ENCODE data around the gene CATSPERB. TPM values are rescaled to one million over a fixed set of nuclear protein-coding genes. Genes with fewer than 3 reads are reported as not detected.

The CATSPERB gene
- total and polyA plus RNA-seq, 2 donors (not counting 3 experiments of a cell fraction or from before 2014, with no cell fraction given) = not detected

DNA sequence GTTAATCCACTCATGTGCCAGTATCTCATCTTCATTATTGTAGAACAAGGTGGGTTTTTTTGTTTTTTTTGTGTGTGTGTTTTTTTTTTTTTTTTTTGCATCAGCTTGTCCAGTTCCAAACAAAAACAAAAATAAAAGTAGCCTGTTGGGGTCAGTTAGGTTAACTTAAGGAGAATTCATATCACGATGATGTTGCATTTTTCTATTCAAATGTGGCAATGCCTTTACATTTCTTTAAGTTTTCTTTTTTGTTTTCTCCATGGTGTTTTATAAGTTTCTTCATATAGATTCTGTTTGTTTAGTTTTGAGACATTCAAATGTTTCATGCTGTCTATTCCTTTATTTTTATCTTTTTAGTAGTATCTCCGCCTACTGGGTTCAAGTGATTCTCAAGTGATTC is 16.2 kb upstream of the CATSPERB start:
- Histone ChIP-seq H3K36me3 (ENCODE audit: control insufficient read depth in 2 of 2, extremely low read depth in 1 of 2, insufficient read depth in 2 of 2, low read length in 2 of 2) (no peaks in the 10 kb centered on the region), H3K9me1 (replicated peaks; ENCODE audit: control insufficient read depth, extremely low read depth, insufficient read depth, low read length) (no peaks in the 10 kb centered on the region), H3K9ac (replicated peaks; ENCODE audit: extremely low read depth, insufficient read depth, low read length) (no peak overlapping the region), H4K20me1 (replicated peaks; ENCODE audit: control insufficient read depth, extremely low read depth, insufficient read depth, low read length) (no peaks in the 10 kb centered on the region), H3K4me2 (ENCODE audit: insufficient read depth, low read length) (no peak overlapping the region), H3K4me3 (replicated peaks in 1 of 3; ENCODE audit: insufficient read depth in 1 of 3, low read depth in 1 of 3, low read length in 3 of 3) (no peak overlapping the region), H3K27ac (ENCODE audit: insufficient read depth, low read depth, low read length) (no peak overlapping the region), H3K4me1 (ENCODE audit: control insufficient read depth, extremely low read depth, insufficient read depth, low read length) (peaks cover 9% of the 10 kb centered on the region), H3K27me3 (ENCODE audit: control insufficient read depth in 2 of 2, insufficient read depth in 2 of 2, low read length in 2 of 2) (peaks cover 0 to 7% of the 10 kb centered on the region in 2 experiments), H2AFZ (ENCODE audit: low read depth, low read length) (no peak overlapping the region), H3K9me3 (replicated peaks; ENCODE audit: control insufficient read depth, insufficient read depth, low read length) (no peaks in the 10 kb centered on the region), H3K79me2 (ENCODE audit: control insufficient read depth, insufficient read depth, low read length) (no peaks in the 10 kb centered on the region)
- dilution Hi-C loops (cut with MboI; ENCODE audit: extremely low pct_ligation_motif_present, low sequenced_read_pairs) = no loop called here
- intact Hi-C loops (cut with micrococcal nuclease) = no loop called here
- TF ChIP-seq POLR2AphosphoS5 (IDR thresholded peaks at IDR 0.05; ENCODE audit: insufficient read depth, low read depth, low read length) (no peak), EZH2 (IDR thresholded peaks at IDR 0.05; ENCODE audit: borderline replicate concordance, low read depth, low read length, severe bottlenecking) (no peak)
- TF ChIP-seq, protein P1, sequence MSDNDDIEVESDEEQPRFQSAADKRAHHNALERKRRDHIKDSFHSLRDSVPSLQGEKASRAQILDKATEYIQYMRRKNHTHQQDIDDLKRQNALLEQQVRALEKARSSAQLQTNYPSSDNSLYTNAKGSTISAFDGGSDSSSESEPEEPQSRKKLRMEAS (IDR thresholded peaks at IDR 0.05; ENCODE audit: insufficient read depth, insufficient read length) = no peak
- CTCF ChIA-PET = no interaction called here
- no TSS peak for BruUV-seq (replicated peaks)
- FAIRE-seq (peak; percentile 37), DNase-seq (ENCODE audit: low read depth, low spot score) (no peak)
- POLR2A ChIA-PET = no interaction called here

DNA sequence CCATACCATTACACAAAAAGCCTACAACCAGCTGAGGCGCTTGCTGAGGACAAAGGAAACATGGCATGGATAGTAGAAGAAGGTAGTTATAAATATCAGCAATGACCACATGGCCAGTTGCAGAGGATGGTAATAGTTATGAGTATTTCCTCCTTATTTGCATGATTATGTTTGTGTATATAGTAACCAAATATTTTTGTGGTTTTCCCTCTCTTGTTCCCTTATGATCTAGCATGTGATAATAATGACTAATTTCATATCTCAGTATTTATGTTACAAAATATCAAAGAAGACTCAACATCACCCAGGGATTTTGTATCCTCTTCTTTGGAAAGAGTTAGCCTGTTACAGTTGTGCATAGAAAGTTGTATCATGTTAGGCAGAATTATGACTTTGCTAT is 13.5 kb upstream of the CATSPERB start:
- Histone ChIP-seq H3K27me3 (ENCODE audit: control insufficient read depth in 2 of 2, insufficient read depth in 2 of 2, low read length in 2 of 2) (no peaks in the 10 kb centered on the region), H3K27ac (ENCODE audit: insufficient read depth, low read depth, low read length) (no peak overlapping the region), H3K9me3 (replicated peaks; ENCODE audit: control insufficient read depth, insufficient read depth, low read length) (no peaks in the 10 kb centered on the region), H3K4me2 (ENCODE audit: insufficient read depth, low read length) (no peak overlapping the region), H4K20me1 (replicated peaks; ENCODE audit: control insufficient read depth, extremely low read depth, insufficient read depth, low read length) (no peaks in the 10 kb centered on the region), H3K9me1 (replicated peaks; ENCODE audit: control insufficient read depth, extremely low read depth, insufficient read depth, low read length) (no peaks in the 10 kb centered on the region), H3K4me3 (replicated peaks in 1 of 3; ENCODE audit: insufficient read depth in 1 of 3, low read depth in 1 of 3, low read length in 3 of 3) (no peak overlapping the region), H3K4me1 (ENCODE audit: control insufficient read depth, extremely low read depth, insufficient read depth, low read length) (peaks cover 9% of the 10 kb centered on the region), H3K36me3 (ENCODE audit: control insufficient read depth in 2 of 2, extremely low read depth in 1 of 2, insufficient read depth in 2 of 2, low read length in 2 of 2) (no peaks in the 10 kb centered on the region), H2AFZ (ENCODE audit: low read depth, low read length) (no peak overlapping the region), H3K9ac (replicated peaks; ENCODE audit: extremely low read depth, insufficient read depth, low read length) (no peak overlapping the region), H3K79me2 (ENCODE audit: control insufficient read depth, insufficient read depth, low read length) (no peaks in the 10 kb centered on the region)
- CTCF ChIA-PET = no interaction called here
- POLR2A ChIA-PET = no interaction called here
- dilution Hi-C loops (cut with MboI; ENCODE audit: extremely low pct_ligation_motif_present, low sequenced_read_pairs) = no loop called here
- no peak for FAIRE-seq
- intact Hi-C loops (cut with micrococcal nuclease) = no loop called here
- no TSS peak for BruUV-seq (replicated peaks)
- TF ChIP-seq GATA2 (IDR thresholded peaks at IDR 0.05; ENCODE audit: insufficient read depth, insufficient read length, low read depth, low read length) = peak; percentile 12
- TF ChIP-seq, protein P1 (IDR thresholded peaks at IDR 0.05; ENCODE audit: insufficient read depth, insufficient read length) = no peak
- no peak for DNase-seq (ENCODE audit: low read depth, low spot score)

Data from endothelial cell of umbilical vein (primary cell).